Prostate gland (tissue), 2 donors: ENCODE data around the gene DLG2. TPM values are rescaled to one million over a fixed set of nuclear protein-coding genes. Genes with fewer than 3 reads are reported as not detected.
A peak's percentile ranks its signal among the peaks of the same experiment; 100 is the strongest.

Experiments used
- DNase-seq: peaks from one replicate; pipeline ENCODE4 v3.0.0-alpha.2; 2019; ENCODE audit warnings: low spot score
- H3K27ac ChIP-seq, 2 donors: fragments of 200-600 bp; sonication (generic); 2 replicates each; pipeline ENCODE4 v1.5.1; 2017 to 2019
- H3K27me3 ChIP-seq: fragments of 200-600 bp; sonication (generic); replicated peaks from 2 replicates; pipeline ENCODE4 v1.5.1; 2019; ENCODE audit not compliant: insufficient read depth
- H3K36me3 ChIP-seq, 2 donors: fragments of 200-600 bp; sonication (generic); 1 replicate in 1 of 2; 2 replicates in 1 of 2; pipeline versions ENCODE4 v1.5.1 to v1.8.1; 2017 to 2019
- H3K4me1 ChIP-seq: fragments of 200-600 bp; sonication (generic); replicated peaks from 2 replicates; pipeline ENCODE4 v1.5.1; 2019
- H3K4me3 ChIP-seq, 2 donors: fragments of 200-600 bp; sonication (generic); 2 replicates each; pipeline ENCODE4 v1.5.1; 2017 to 2019
- H3K9me3 ChIP-seq: fragments of 200-600 bp; sonication (generic); 2 replicates; pipeline ENCODE4 v1.5.1; 2017
- POLR2A ChIP-seq: fragments of 450-650 bp; IDR thresholded peaks from one replicate; pipeline ENCODE4 v1.6.1; 2016; ENCODE audit warnings: antibody characterized with exemption, mild to moderate bottlenecking
- POLR2AphosphoS5 ChIP-seq: sonication (generic); formaldehyde crosslinking; IDR thresholded peaks from one replicate; pipeline ENCODE4 v1.6.1; 2017; ENCODE audit warnings: antibody characterized with exemption
- WGBS: methylation state at CpG from one replicate; pipeline ENCODE4 v1.1.5; 2018; 5-methylcytosine and 5-hydroxymethylcytosine counted together
- intact Hi-C: fragments of 100-400 bp; cut with DNase I; formaldehyde crosslinking; loops from one replicate; pipeline ENCODE4 v1.14.2; 2022
- small RNA-seq, 2 donors: library from RNA; depleted of rRNA; stranded (forward); fragments of <200 nt; gene quantifications; one replicate each; pipeline ENCODE3, GENCODE V24; 2016
- total RNA-seq, 2 donors: library from RNA; depleted of rRNA; stranded (reverse); fragments of >200 nt; gene quantifications; one replicate each; pipeline ENCODE4 v1.1.0, GENCODE V29; 2016
- TF ChIP-seq, protein P1 (sequence below), 4 experiments: fragments of 200-600 bp in 2 of 4; fragments of 450-650 bp in 2 of 4; sonication (generic) in 2 of 4; IDR thresholded peaks; 1 replicate in 3 of 4; 2 replicates in 1 of 4; pipeline ENCODE4 v1.5.1; 2016 to 2019; ENCODE audit warnings: antibody characterized with exemption in 4 of 4, mild to moderate bottlenecking in 2 of 4, moderate library complexity in 2 of 4

The DLG2 gene
- total RNA-seq, 2 donors from 2014 or later, result 9.8 to 16.2 TPM

DNA sequence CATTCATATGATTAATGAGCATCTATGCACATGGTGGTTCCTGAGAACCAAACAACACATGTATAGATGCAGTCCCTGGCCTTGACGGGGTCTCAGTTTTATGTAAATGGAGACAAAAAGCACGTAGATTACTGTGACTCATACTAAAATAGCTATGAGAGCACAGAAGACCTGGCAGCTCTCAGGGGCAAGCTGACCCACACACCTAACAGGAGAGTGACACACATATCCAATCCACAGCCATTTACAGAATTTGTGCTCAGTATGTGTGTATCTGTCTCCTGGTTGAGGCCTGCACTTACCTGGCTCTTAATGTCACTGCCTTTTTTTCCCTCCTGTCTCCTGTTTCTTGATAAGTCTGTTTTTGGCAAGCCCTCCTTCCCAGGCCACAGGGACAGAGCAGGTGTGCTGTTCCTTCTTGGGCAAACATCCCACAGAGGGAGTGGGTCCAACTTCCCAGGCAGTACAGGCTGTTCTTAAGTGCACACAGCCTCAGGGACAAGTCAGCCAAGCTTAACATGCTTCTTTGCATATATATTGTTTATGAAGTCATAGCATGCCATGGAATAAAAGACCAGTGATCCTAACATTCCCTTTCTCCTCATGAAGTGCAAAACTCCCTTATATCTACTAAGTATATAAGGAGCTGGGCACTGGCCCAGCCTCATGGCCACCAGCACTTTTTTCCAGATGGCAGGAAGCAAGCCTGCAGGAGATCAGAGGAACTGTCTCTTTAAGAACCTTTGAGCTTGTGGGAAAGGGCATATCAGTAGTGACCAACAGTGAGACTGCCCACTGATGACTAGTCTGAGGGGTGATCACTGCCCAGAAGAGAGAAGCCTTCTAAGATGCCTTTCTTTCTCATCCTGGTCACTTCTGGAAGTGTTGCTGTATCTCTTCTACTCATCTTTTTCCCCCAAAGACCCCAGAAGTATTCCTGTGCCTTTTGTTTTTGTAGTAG lies 2216.3 kb downstream of the DLG2 start:
- no peak overlapping the region for H3K4me3 ChIP-seq
- H3K27ac ChIP-seq, result peak overlapping the region; percentile 35 to 63
- no peaks in the 10 kb centered on the region for H3K9me3 ChIP-seq
- peak; percentile 80 for DNase-seq
- intact Hi-C loops, result no loop called here
- H3K4me1 ChIP-seq, result peaks cover 13% of the 10 kb centered on the region
- TF ChIP-seq POLR2AphosphoS5, result peak; percentile 86
- TF ChIP-seq POLR2A, result no peak
- WGBS, result 50% methylated on average over 2 of the region's 2 CpGs
- H3K27me3 ChIP-seq, result no peaks in the 10 kb centered on the region
- H3K36me3 ChIP-seq, result no peaks in the 10 kb centered on the region

GRCh38 chr11:83409891-83410290 lies 2217.3 kb downstream of the DLG2 start:
- no peaks in the 10 kb centered on the region for H3K9me3 ChIP-seq
- no peaks in the 10 kb centered on the region for H3K36me3 ChIP-seq
- no peak overlapping the region for H3K4me3 ChIP-seq
- intact Hi-C loops, result no loop called here
- TF ChIP-seq POLR2A (no peak), POLR2AphosphoS5 (no peak)
- TF ChIP-seq, protein P1, sequence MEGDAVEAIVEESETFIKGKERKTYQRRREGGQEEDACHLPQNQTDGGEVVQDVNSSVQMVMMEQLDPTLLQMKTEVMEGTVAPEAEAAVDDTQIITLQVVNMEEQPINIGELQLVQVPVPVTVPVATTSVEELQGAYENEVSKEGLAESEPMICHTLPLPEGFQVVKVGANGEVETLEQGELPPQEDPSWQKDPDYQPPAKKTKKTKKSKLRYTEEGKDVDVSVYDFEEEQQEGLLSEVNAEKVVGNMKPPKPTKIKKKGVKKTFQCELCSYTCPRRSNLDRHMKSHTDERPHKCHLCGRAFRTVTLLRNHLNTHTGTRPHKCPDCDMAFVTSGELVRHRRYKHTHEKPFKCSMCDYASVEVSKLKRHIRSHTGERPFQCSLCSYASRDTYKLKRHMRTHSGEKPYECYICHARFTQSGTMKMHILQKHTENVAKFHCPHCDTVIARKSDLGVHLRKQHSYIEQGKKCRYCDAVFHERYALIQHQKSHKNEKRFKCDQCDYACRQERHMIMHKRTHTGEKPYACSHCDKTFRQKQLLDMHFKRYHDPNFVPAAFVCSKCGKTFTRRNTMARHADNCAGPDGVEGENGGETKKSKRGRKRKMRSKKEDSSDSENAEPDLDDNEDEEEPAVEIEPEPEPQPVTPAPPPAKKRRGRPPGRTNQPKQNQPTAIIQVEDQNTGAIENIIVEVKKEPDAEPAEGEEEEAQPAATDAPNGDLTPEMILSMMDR (IDR thresholded peaks at IDR 0.05), result no peak
- H3K27me3 ChIP-seq, result no peaks in the 10 kb centered on the region
- H3K27ac ChIP-seq, result peak overlapping the region; percentile 35 to 63
- no peak for DNase-seq
- peaks cover 13% of the 10 kb centered on the region for H3K4me1 ChIP-seq
- 62% methylated on average over 2 of the region's 2 CpGs for WGBS

GRCh38 chr11:83409476-83409875 lies 2217.7 kb downstream of the DLG2 start:
- H3K27me3 ChIP-seq, result no peaks in the 10 kb centered on the region
- H3K36me3 ChIP-seq, result no peaks in the 10 kb centered on the region
- intact Hi-C loops, result no loop called here
- peak overlapping the region; percentile 35 to 63 for H3K27ac ChIP-seq
- no peak for DNase-seq
- H3K9me3 ChIP-seq, result no peaks in the 10 kb centered on the region
- H3K4me1 ChIP-seq, result peaks cover 13% of the 10 kb centered on the region
- TF ChIP-seq POLR2A (no peak), POLR2AphosphoS5 (no peak)
- TF ChIP-seq, protein P1 (IDR thresholded peaks at IDR 0.05), result no peak
- H3K4me3 ChIP-seq, result no peak overlapping the region
- WGBS, result 92% methylated on average over 1 of the region's 1 CpG

GRCh38 chr11:83408946-83409345 lies 2218.2 kb downstream of the DLG2 start:
- Histone ChIP-seq H3K36me3 (no peaks in the 10 kb centered on the region), H3K4me3 (no peak overlapping the region), H3K9me3 (no peaks in the 10 kb centered on the region), H3K27me3 (no peaks in the 10 kb centered on the region), H3K4me1 (peaks cover 13% of the 10 kb centered on the region), H3K27ac (no peak overlapping the region)
- no peak for DNase-seq
- TF ChIP-seq, protein P1 (IDR thresholded peaks at IDR 0.05), result no peak
- TF ChIP-seq POLR2AphosphoS5 (no peak), POLR2A (no peak)
- intact Hi-C loops, result no loop called here
- 80% methylated on average over 1 of the region's 1 CpG for WGBS

Small RNA genes lying within 50 kb of the gene (small RNA-seq; reads per million reads assigned to genes)
- gene RF02112 (0 reads per million in 2 donors), gene RF02113 (0 reads per million in 2 donors), gene RNU6-1292P (0 reads per million in 2 donors)

Other genes starting within 250 kb of the DLG2 start
- gene TMEM126B, start 1.2 kb upstream of the DLG2 start, total RNA-seq, result 10 to 100 TPM; 30.0 to 38.3 TPM
- gene TMEM126A, start 20.6 kb upstream of the DLG2 start, total RNA-seq, result 10 to 100 TPM; 13.6 to 24.4 TPM
- 10 to 100 TPM; 50.2 to 89.5 TPM for gene CREBZF, start 37.8 kb upstream of the DLG2 start, total RNA-seq
- gene CCDC89, start 58.9 kb upstream of the DLG2 start, total RNA-seq, result 1 to 10 TPM; 1.4 to 3.6 TPM
- 100 to 1,000 TPM in 1 of 2 donors, 10 to 100 TPM in 1; 52.2 to 105 TPM for gene SYTL2, start 183.8 kb upstream of the DLG2 start, total RNA-seq
- 10 to 100 TPM in 1 of 2 donors, not detected in 1; 12.5 TPM for gene CCDC83, start 228.0 kb upstream of the DLG2 start, total RNA-seq